GM12892 (cell line): ENCODE measurements around the gene HS3ST3B1.

ENCODE experiments used
- POLR2A ChIP-seq: IDR thresholded peaks from 2 replicates; pipeline ENCODE4 v1.6.1; 2011; ENCODE audit warnings: low read depth, low read length, control low read depth
- POLR2AphosphoS5 ChIP-seq: IDR thresholded peaks from 2 replicates; pipeline ENCODE4 v1.6.1; 2011; ENCODE audit warnings: low read depth, low read length, control low read depth
- TAF1 ChIP-seq: IDR thresholded peaks from 2 replicates; pipeline ENCODE4 v1.6.1; 2011; ENCODE audit warnings: low read depth, mild to moderate bottlenecking, control low read depth, low read length, borderline replicate concordance

DNA sequence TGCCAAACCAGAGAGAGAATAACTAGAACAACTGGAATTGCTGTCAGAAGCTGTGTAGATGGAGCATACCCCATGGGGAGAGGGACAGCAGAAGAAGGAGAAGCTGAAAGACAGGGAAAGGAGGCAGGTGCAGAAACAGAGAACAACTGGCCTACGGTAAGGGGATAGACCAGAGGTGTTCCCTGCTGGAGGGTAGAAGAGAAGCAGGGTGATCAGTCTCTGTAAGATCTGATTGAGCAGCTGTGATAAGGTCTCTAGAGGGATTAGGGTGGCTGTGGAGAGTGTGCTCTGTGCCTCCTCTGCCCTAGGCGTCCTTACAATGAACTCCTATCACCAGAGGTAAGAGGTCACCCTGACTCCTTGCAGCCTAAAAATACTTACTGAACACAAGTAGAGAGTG lies 30.4 kb upstream of the HS3ST3B1 start:
- TF ChIP-seq POLR2A: no peak
- no peak for TF ChIP-seq TAF1
- TF ChIP-seq POLR2AphosphoS5: no peak
